SK-N-SH treated with all-trans-retinoic acid at 6 μM for 48 hours (cell line): ENCODE data around the gene STK39.

Experiments used
- ATAC-seq: fragments of 200-7000 bp; cut with Tn5 transposase; 3 replicates; pipeline ENCODE4 v1.9.1; 2020; ENCODE audit warnings: mild to moderate bottlenecking, moderate library complexity
- ARNTL ChIP-seq: fragments of 450-650 bp; formaldehyde crosslinking; IDR thresholded peaks from 2 replicates; pipeline ENCODE4 v1.5.0; 2020; ENCODE audit warnings: low read depth, mild to moderate bottlenecking, moderate library complexity, borderline replicate concordance
- BACH2 ChIP-seq: fragments of 250-450 bp; sonication (Bioruptor Pico); IDR thresholded peaks from 2 replicates; pipeline ENCODE4 v1.9.0; 2021; ENCODE audit warnings: mild to moderate bottlenecking, borderline replicate concordance
- CSDC2 ChIP-seq: fragments of 250-450 bp; sonication (Bioruptor Pico); IDR thresholded peaks from 2 replicates; pipeline ENCODE4 v1.5.0; 2020; ENCODE audit warnings: mild to moderate bottlenecking, moderate library complexity
- ESRRG ChIP-seq: fragments of 250-450 bp; sonication (Bioruptor Pico); IDR thresholded peaks from 2 replicates; pipeline ENCODE4 v1.6.1; 2021; ENCODE audit warnings: mild to moderate bottlenecking
- GLIS3 ChIP-seq: fragments of 250-450 bp; sonication (Bioruptor Pico); IDR thresholded peaks from 2 replicates; pipeline ENCODE4 v1.5.0; 2020; ENCODE audit warnings: mild to moderate bottlenecking, moderate library complexity
- ISL1 ChIP-seq: fragments of 250-450 bp; sonication (Bioruptor Pico); IDR thresholded peaks from 2 replicates; pipeline ENCODE4 v2.1.2; 2022; ENCODE audit warnings: mild to moderate bottlenecking, moderate library complexity
- OSR1 ChIP-seq: fragments of 250-450 bp; sonication (Bioruptor Pico); IDR thresholded peaks from 2 replicates; pipeline ENCODE4 v1.8.0; 2022; ENCODE audit warnings: moderate library complexity, mild to moderate bottlenecking, inconsistent platforms
- PPARA ChIP-seq: fragments of 250-450 bp; sonication (Bioruptor Pico); IDR thresholded peaks from 2 replicates; pipeline ENCODE4 v1.5.0; 2020; ENCODE audit warnings: mild to moderate bottlenecking, borderline replicate concordance
- TCF4 ChIP-seq: fragments of 250-450 bp; sonication (Bioruptor Pico); IDR thresholded peaks from 2 replicates; pipeline ENCODE4 v1.8.0; 2021; ENCODE audit warnings: mild to moderate bottlenecking, moderate library complexity, borderline replicate concordance
- TOX ChIP-seq: fragments of 250-450 bp; sonication (Bioruptor Pico); IDR thresholded peaks from 2 replicates; pipeline ENCODE4 v1.8.0; 2021; ENCODE audit warnings: mild to moderate bottlenecking, moderate library complexity, borderline replicate concordance
- ZC3H10 ChIP-seq: fragments of 250-450 bp; sonication (Bioruptor Pico); IDR thresholded peaks from 2 replicates; pipeline ENCODE4 v1.5.1; 2021; ENCODE audit warnings: mild to moderate bottlenecking, moderate library complexity
- ZFP3 ChIP-seq: fragments of 250-450 bp; sonication (Bioruptor Pico); IDR thresholded peaks from 2 replicates; pipeline ENCODE4 v1.5.0; 2020; ENCODE audit warnings: mild to moderate bottlenecking, moderate library complexity
- ZFP30 ChIP-seq: fragments of 450-650 bp; formaldehyde crosslinking; IDR thresholded peaks from 2 replicates; pipeline ENCODE4 v1.5.0; 2022; ENCODE audit warnings: mild to moderate bottlenecking, moderate library complexity
- ZNF565 ChIP-seq: fragments of 450-650 bp; formaldehyde crosslinking; conservative IDR thresholded peaks from 2 replicates; pipeline ENCODE4 v1.5.0; 2020; ENCODE audit warnings: low read depth, mild to moderate bottlenecking, moderate library complexity
- ZNF8 ChIP-seq: fragments of 450-650 bp; formaldehyde crosslinking; IDR thresholded peaks from 2 replicates; pipeline ENCODE4 v1.5.0; 2020; ENCODE audit warnings: mild to moderate bottlenecking, moderate library complexity
- TF ChIP-seq, protein P1 (sequence below): fragments of 250-450 bp; sonication (Bioruptor Pico); IDR thresholded peaks from 2 replicates; pipeline ENCODE4 v1.8.0; 2020; ENCODE audit warnings: mild to moderate bottlenecking, moderate library complexity, borderline replicate concordance
- TF ChIP-seq, protein P2 (sequence below): fragments of 250-450 bp; sonication (Bioruptor Pico); IDR thresholded peaks from 2 replicates; pipeline ENCODE4 v1.5.0; 2020; ENCODE audit warnings: mild to moderate bottlenecking, moderate library complexity
- TF ChIP-seq, protein P3 (sequence below): fragments of 250-450 bp; sonication (Bioruptor Pico); IDR thresholded peaks from 2 replicates; pipeline ENCODE4 v1.5.1; 2021; ENCODE audit warnings: mild to moderate bottlenecking, moderate library complexity
- TF ChIP-seq, protein P4 (sequence below): fragments of 250-450 bp; sonication (Bioruptor Pico); IDR thresholded peaks from 2 replicates; pipeline ENCODE4 v1.5.1; 2020; ENCODE audit warnings: low read depth, mild to moderate bottlenecking, moderate library complexity

STK39 gene

DNA sequence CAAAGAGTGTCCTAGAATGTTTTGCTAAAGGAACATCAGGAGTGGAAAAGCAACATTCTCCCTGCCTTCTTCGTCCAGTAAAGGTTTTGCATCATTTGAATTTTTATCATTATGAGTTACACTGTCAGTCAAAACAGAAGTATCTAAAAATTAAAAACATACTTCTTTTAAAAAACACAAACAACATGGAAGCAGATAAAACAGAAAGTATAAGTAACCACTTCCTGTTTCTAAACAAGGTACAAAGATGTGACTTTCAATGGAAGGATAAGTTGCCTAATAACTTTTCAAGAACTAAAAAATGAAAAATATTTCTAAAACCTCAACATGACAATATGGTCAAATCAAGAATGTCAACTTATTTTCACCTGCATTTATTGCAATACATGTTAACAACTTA is 158.2 kb downstream of the STK39 start:
- TF ChIP-seq ISL1 (CRISPR knock-in tag) (no peak), ZNF8 (no peak), OSR1 (CRISPR knock-in tag) (no peak), CSDC2 (CRISPR knock-in tag) (no peak), PPARA (CRISPR knock-in tag) (no peak), ZC3H10 (CRISPR knock-in tag) (no peak), BACH2 (no peak)
- TF ChIP-seq, protein P1, sequence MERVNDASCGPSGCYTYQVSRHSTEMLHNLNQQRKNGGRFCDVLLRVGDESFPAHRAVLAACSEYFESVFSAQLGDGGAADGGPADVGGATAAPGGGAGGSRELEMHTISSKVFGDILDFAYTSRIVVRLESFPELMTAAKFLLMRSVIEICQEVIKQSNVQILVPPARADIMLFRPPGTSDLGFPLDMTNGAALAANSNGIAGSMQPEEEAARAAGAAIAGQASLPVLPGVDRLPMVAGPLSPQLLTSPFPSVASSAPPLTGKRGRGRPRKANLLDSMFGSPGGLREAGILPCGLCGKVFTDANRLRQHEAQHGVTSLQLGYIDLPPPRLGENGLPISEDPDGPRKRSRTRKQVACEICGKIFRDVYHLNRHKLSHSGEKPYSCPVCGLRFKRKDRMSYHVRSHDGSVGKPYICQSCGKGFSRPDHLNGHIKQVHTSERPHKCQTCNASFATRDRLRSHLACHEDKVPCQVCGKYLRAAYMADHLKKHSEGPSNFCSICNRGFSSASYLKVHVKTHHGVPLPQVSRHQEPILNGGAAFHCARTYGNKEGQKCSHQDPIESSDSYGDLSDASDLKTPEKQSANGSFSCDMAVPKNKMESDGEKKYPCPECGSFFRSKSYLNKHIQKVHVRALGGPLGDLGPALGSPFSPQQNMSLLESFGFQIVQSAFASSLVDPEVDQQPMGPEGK (CRISPR knock-in tag) = no peak
- TF ChIP-seq, protein P2, sequence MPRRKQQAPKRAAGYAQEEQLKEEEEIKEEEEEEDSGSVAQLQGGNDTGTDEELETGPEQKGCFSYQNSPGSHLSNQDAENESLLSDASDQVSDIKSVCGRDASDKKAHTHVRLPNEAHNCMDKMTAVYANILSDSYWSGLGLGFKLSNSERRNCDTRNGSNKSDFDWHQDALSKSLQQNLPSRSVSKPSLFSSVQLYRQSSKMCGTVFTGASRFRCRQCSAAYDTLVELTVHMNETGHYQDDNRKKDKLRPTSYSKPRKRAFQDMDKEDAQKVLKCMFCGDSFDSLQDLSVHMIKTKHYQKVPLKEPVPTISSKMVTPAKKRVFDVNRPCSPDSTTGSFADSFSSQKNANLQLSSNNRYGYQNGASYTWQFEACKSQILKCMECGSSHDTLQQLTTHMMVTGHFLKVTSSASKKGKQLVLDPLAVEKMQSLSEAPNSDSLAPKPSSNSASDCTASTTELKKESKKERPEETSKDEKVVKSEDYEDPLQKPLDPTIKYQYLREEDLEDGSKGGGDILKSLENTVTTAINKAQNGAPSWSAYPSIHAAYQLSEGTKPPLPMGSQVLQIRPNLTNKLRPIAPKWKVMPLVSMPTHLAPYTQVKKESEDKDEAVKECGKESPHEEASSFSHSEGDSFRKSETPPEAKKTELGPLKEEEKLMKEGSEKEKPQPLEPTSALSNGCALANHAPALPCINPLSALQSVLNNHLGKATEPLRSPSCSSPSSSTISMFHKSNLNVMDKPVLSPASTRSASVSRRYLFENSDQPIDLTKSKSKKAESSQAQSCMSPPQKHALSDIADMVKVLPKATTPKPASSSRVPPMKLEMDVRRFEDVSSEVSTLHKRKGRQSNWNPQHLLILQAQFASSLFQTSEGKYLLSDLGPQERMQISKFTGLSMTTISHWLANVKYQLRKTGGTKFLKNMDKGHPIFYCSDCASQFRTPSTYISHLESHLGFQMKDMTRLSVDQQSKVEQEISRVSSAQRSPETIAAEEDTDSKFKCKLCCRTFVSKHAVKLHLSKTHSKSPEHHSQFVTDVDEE (CRISPR knock-in tag) = no peak
- TF ChIP-seq, protein P3, sequence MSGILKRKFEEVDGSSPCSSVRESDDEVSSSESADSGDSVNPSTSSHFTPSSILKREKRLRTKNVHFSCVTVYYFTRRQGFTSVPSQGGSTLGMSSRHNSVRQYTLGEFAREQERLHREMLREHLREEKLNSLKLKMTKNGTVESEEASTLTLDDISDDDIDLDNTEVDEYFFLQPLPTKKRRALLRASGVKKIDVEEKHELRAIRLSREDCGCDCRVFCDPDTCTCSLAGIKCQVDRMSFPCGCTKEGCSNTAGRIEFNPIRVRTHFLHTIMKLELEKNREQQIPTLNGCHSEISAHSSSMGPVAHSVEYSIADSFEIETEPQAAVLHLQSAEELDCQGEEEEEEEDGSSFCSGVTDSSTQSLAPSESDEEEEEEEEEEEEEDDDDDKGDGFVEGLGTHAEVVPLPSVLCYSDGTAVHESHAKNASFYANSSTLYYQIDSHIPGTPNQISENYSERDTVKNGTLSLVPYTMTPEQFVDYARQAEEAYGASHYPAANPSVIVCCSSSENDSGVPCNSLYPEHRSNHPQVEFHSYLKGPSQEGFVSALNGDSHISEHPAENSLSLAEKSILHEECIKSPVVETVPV (CRISPR knock-in tag) = no peak
- ATAC-seq = no peak

DNA sequence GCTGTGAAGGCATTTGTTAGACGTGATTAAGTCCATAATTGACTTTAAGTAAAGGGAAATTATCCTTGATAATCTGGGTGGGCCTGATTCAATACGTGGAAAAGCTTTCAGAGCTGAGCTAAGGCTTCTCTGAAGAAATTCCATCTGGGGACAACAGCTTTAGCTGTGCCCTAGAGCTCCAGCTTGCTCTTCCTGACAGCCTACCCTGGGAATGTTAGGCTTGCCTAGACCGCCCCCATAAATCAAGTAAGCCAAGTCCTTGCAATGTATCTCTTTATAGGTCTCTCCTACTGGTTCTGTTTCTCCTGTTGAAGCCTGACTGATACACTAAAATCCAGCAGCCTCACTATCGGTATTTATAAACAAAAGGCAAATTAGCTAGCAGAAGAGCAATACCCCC is 160.0 kb downstream of the STK39 start:
- TF ChIP-seq TOX (CRISPR knock-in tag) (no peak), TCF4 (CRISPR knock-in tag) (no peak), PPARA (CRISPR knock-in tag) (no peak), ZFP30 (CRISPR knock-in tag) (no peak), ZFP3 (CRISPR knock-in tag) (no peak), OSR1 (CRISPR knock-in tag) (no peak), BACH2 (no peak), GLIS3 (CRISPR knock-in tag) (no peak), ESRRG (CRISPR knock-in tag) (no peak), ZNF565 (CRISPR knock-in tag) (no peak), ARNTL (no peak), ZNF8 (no peak)
- TF ChIP-seq, protein P4, sequence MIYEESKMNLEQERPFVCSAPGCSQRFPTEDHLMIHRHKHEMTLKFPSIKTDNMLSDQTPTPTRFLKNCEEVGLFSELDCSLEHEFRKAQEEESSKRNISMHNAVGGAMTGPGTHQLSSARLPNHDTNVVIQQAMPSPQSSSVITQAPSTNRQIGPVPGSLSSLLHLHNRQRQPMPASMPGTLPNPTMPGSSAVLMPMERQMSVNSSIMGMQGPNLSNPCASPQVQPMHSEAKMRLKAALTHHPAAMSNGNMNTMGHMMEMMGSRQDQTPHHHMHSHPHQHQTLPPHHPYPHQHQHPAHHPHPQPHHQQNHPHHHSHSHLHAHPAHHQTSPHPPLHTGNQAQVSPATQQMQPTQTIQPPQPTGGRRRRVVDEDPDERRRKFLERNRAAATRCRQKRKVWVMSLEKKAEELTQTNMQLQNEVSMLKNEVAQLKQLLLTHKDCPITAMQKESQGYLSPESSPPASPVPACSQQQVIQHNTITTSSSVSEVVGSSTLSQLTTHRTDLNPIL (CRISPR knock-in tag) = no peak
- TF ChIP-seq, protein P3 (CRISPR knock-in tag) = no peak
- TF ChIP-seq, protein P2 (CRISPR knock-in tag) = no peak
- ATAC-seq = no peak
